HG03175 (cell line): ENCODE data around the gene PNKP.

Experiments
- ATAC-seq: cut with Tn5 transposase; IDR thresholded peaks from one replicate; pipeline ENCODE4 v1.9.1; 2021; ENCODE audit warnings: mild to moderate bottlenecking, moderate library complexity; ENCODE audit not compliant: unreplicated experiment

The PNKP gene

GRCh38 chr19:49860336-49861102, 6.9 kb downstream of the PNKP start:
- no peak for ATAC-seq

- no peak for ATAC-seq
Observed at GRCh38 chr19:49859682-49860335, 7.6 kb downstream of the PNKP start.

GRCh38 chr19:49858088-49858985, 9.0 kb downstream of the PNKP start:
- no peak for ATAC-seq

- no peak for ATAC-seq
Observed at GRCh38 chr19:49857838-49858087, 9.6 kb downstream of the PNKP start.

- ATAC-seq, result no peak
Observed at GRCh38 chr19:49857061-49857837, 10.1 kb downstream of the PNKP start.

- ATAC-seq, result no peak
Observed at GRCh38 chr19:49856574-49857021, 10.8 kb downstream of the PNKP start.

GRCh38 chr19:49855676-49856573, 11.5 kb downstream of the PNKP start:
- no peak for ATAC-seq

- ATAC-seq, result no peak
Observed at GRCh38 chr19:49855277-49855675, 12.1 kb downstream of the PNKP start.

GRCh38 chr19:49854378-49855263, 12.8 kb downstream of the PNKP start:
- no peak for ATAC-seq

GRCh38 chr19:49853852-49854377, 13.5 kb downstream of the PNKP start:
- no peak for ATAC-seq

- ATAC-seq, result no peak
Observed at GRCh38 chr19:49852631-49853126, 14.7 kb downstream of the PNKP start.

- peak; percentile 3 for ATAC-seq
Observed at GRCh38 chr19:49851456-49852259, 15.7 kb downstream of the PNKP start.

- ATAC-seq, result peak; percentile 81
Observed at GRCh38 chr19:49850487-49851342, 16.7 kb downstream of the PNKP start, which contains the start of gene PTOV1. TSS of gene PTOV1 (plus strand) at chr19:49851159.

GRCh38 chr19:49850221-49850486, 17.2 kb downstream of the PNKP start:
- ATAC-seq, result no peak

GRCh38 chr19:49849433-49850220, 17.7 kb downstream of the PNKP start:
- no peak for ATAC-seq

- no peak for ATAC-seq
Observed at GRCh38 chr19:49848938-49849337, 18.4 kb downstream of the PNKP start.
